ENCODE data around the gene ZFP36.
"Not testable (repeated sequence)": the region's sequence is repeated elsewhere in the genome, so short reads cannot be mapped to it uniquely, and the experiment has no call there.

ZFP36 gene

GRCh38 chr19:39406656-39407409 is at the start of gene ZFP36:
Gene ZFP36 (plus strand): TSS chr19:39406847. CDS start chr19:39406905, 58 bp downstream.
- peak; percentile 79 for DNase-seq

- DNase-seq, result no peak
Observed at GRCh38 chr19:39359026-39359425, 47.6 kb upstream of the ZFP36 start.

GRCh38 chr19:39360599-39360998 is 46.0 kb upstream of the ZFP36 start:
- no peak for DNase-seq

- no peak for DNase-seq
Observed at GRCh38 chr19:39362682-39363657, 43.7 kb upstream of the ZFP36 start.

GRCh38 chr19:39363901-39364457 is 42.7 kb upstream of the ZFP36 start:
- DNase-seq, result no peak

GRCh38 chr19:39365531-39365930 is 41.1 kb upstream of the ZFP36 start:
- no peak for DNase-seq

- DNase-seq, result no peak
Observed at GRCh38 chr19:39369200-39369599, 37.4 kb upstream of the ZFP36 start.

GRCh38 chr19:39370735-39371134 is 35.9 kb upstream of the ZFP36 start:
- DNase-seq, result no peak

GRCh38 chr19:39372047-39372802 is 34.4 kb upstream of the ZFP36 start:
- DNase-seq, result no peak

GRCh38 chr19:39372941-39373340 is 33.7 kb upstream of the ZFP36 start:
- no peak for DNase-seq

- DNase-seq, result no peak
Observed at GRCh38 chr19:39375929-39376328, 30.7 kb upstream of the ZFP36 start.

GRCh38 chr19:39377373-39378362 is 29.0 kb upstream of the ZFP36 start:
- DNase-seq, result no peak

GRCh38 chr19:39379366-39379765 is 27.3 kb upstream of the ZFP36 start:
- DNase-seq, result not testable (repeated sequence)

GRCh38 chr19:39379865-39380396 is 26.7 kb upstream of the ZFP36 start:
- DNase-seq, result no peak

- DNase-seq, result no peak
Observed at GRCh38 chr19:39380521-39381502, 25.8 kb upstream of the ZFP36 start.

GRCh38 chr19:39381910-39382611 is 24.6 kb upstream of the ZFP36 start:
- DNase-seq, result no peak

GRCh38 chr19:39382991-39383828 is 23.4 kb upstream of the ZFP36 start:
- no peak for DNase-seq
